IMR-90 (cell line): ENCODE results near the gene UST. TPM values are rescaled to one million over a fixed set of nuclear protein-coding genes. Genes with fewer than 3 reads are reported as not detected.

Source experiments
- ATAC-seq: fragments of 200-7000 bp; cut with Tn5 transposase; 2 replicates; pipeline ENCODE4 v1.9.1; 2020; ENCODE audit warnings: low read depth, mild to moderate bottlenecking, moderate library complexity
- BruUV-seq: library from RNA; stranded (reverse); fragments of 400-500 nt; replicated peaks from 2 replicates; lab custom pipeline; 2021; lab: Mats Ljungman, UMichigan
- CTCF ChIA-PET: fragments of 300-600 bp; formaldehyde crosslinking; extraction: SDS; loops from one replicate; lab custom pipeline; 2021; ENCODE audit warnings: antibody characterized with exemption; lab: Yijun Ruan, JAX
- POLR2A ChIA-PET: fragments of 300-600 bp; sonication (Branson Sonifier 250); formaldehyde crosslinking; loops from one replicate; lab custom pipeline; 2022; ENCODE audit warnings: antibody characterized with exemption; ENCODE audit not compliant: unreplicated experiment; lab: Charles Lee
- DNase-seq: peaks from one replicate; pipeline ENCODE4 v3.0.0; 2013
- H2AFZ ChIP-seq: replicated peaks from 2 replicates; pipeline ENCODE3; 2013; ENCODE audit warnings: low read length, mild to moderate bottlenecking; ENCODE audit not compliant: poor library complexity
- H2AK5ac ChIP-seq: 2 replicates; pipeline ENCODE4 v1.6.1; 2013; ENCODE audit warnings: low read depth, low read length, inconsistent platforms
- H2AK9ac ChIP-seq: replicated peaks from 2 replicates; pipeline ENCODE3; 2013; ENCODE audit warnings: mild to moderate bottlenecking, low read depth, low read length, moderate library complexity; ENCODE audit not compliant: poor library complexity
- H2BK120ac ChIP-seq: 2 replicates; pipeline ENCODE4 v1.6.1; 2013; ENCODE audit warnings: low read depth, low read length, inconsistent platforms
- H2BK15ac ChIP-seq: 3 replicates; pipeline ENCODE4 v1.6.1; 2013; ENCODE audit warnings: low read depth, low read length, inconsistent platforms
- H2BK20ac ChIP-seq: 2 replicates; pipeline ENCODE4 v1.6.1; 2013; ENCODE audit warnings: low read depth, mild to moderate bottlenecking, inconsistent platforms, low read length, moderate library complexity
- H2BK5ac ChIP-seq: 2 replicates; pipeline ENCODE4 v1.6.1; 2013; ENCODE audit warnings: mild to moderate bottlenecking, low read depth, low read length, inconsistent platforms; ENCODE audit not compliant: poor library complexity, severe bottlenecking
- H3K14ac ChIP-seq: replicated peaks from 2 replicates; pipeline ENCODE4 v1.6.1; 2013; ENCODE audit warnings: low read depth, low read length, inconsistent platforms
- H3K18ac ChIP-seq: 2 replicates; pipeline ENCODE4 v1.6.1; 2013; ENCODE audit warnings: low read depth, low read length, control low read depth
- H3K23ac ChIP-seq: 2 replicates; pipeline ENCODE4 v1.6.1; 2013; ENCODE audit warnings: low read depth, low read length, inconsistent platforms
- H3K27ac ChIP-seq: 2 replicates; pipeline ENCODE4 v1.5.1; 2013; ENCODE audit warnings: mild to moderate bottlenecking, control low read depth, low read length; ENCODE audit not compliant: insufficient read depth
- H3K27me3 ChIP-seq: 2 replicates; pipeline ENCODE4 v1.6.1; 2013; ENCODE audit warnings: low read length; ENCODE audit not compliant: control insufficient read depth, insufficient read depth
- H3K36me3 ChIP-seq: 2 replicates; pipeline ENCODE4 v1.6.1; 2013; ENCODE audit warnings: low read length, mixed read lengths; ENCODE audit not compliant: control insufficient read depth, insufficient read depth
- H3K4ac ChIP-seq: 2 replicates; pipeline ENCODE4 v1.6.1; 2013; ENCODE audit warnings: low read depth, low read length, inconsistent platforms
- H3K4me1 ChIP-seq: 2 replicates; pipeline ENCODE4 v1.6.1; 2013; ENCODE audit warnings: low read length, mixed read lengths; ENCODE audit not compliant: control insufficient read depth, insufficient read depth
- H3K4me2 ChIP-seq: 2 replicates; pipeline ENCODE4 v1.6.1; 2013; ENCODE audit warnings: low read depth, mild to moderate bottlenecking, control low read depth, low read length, moderate library complexity
- H3K4me3 ChIP-seq: 2 replicates; pipeline ENCODE4 v1.5.1; 2013; ENCODE audit warnings: low read depth, mild to moderate bottlenecking, control low read depth, low read length, moderate library complexity; ENCODE audit not compliant: insufficient read depth
- H3K56ac ChIP-seq: 2 replicates; pipeline ENCODE4 v1.6.1; 2013; ENCODE audit warnings: low read length, inconsistent platforms; ENCODE audit not compliant: insufficient read depth; ENCODE audit errors: extremely low read depth
- H3K79me1 ChIP-seq, 2 experiments: 2 replicates each; pipeline ENCODE4 v1.6.1; 2013; ENCODE audit warnings: low read length in 2 of 2, inconsistent platforms in 1 of 2, low read depth in 1 of 2
- H3K9ac ChIP-seq: 2 replicates; pipeline ENCODE4 v1.6.1; 2013; ENCODE audit warnings: low read depth, low read length, control low read depth
- H3K9me1 ChIP-seq: 2 replicates; pipeline ENCODE4 v1.6.1; 2013; ENCODE audit warnings: low read length, inconsistent platforms; ENCODE audit not compliant: insufficient read depth
- H3K9me3 ChIP-seq: 2 replicates; pipeline ENCODE4 v1.6.1; 2013; ENCODE audit warnings: low read length; ENCODE audit not compliant: control insufficient read depth, insufficient read depth
- H4K20me1 ChIP-seq: 2 replicates; pipeline ENCODE4 v1.6.1; 2013; ENCODE audit warnings: low read length, inconsistent platforms; ENCODE audit not compliant: insufficient read depth
- H4K5ac ChIP-seq: 2 replicates; pipeline ENCODE4 v1.6.1; 2013; ENCODE audit warnings: mild to moderate bottlenecking, low read depth, low read length, control low read depth
- H4K8ac ChIP-seq, 2 experiments: 2 replicates each; pipeline ENCODE4 v1.6.1; 2013; ENCODE audit warnings: low read depth in 2 of 2, low read length in 2 of 2, control low read depth in 1 of 2, inconsistent platforms in 1 of 2
- H4K91ac ChIP-seq: 2 replicates; pipeline ENCODE4 v1.6.1; 2013; ENCODE audit warnings: low read depth, low read length, inconsistent platforms; ENCODE audit not compliant: insufficient read depth
- BHLHE40 ChIP-seq: fragments of 150-350 bp; IDR thresholded peaks from 2 replicates; pipeline ENCODE4 v1.6.1; 2016; ENCODE audit warnings: mild to moderate bottlenecking, low read depth, low read length
- CHD1 ChIP-seq: IDR thresholded peaks from 2 replicates; pipeline ENCODE4 v1.6.1; 2012; ENCODE audit warnings: low read depth, low read length, improper control_type of control experiment
- CTCF ChIP-seq: conservative IDR thresholded peaks from 2 replicates; pipeline ENCODE4 v1.5.1; 2012; ENCODE audit warnings: mild to moderate bottlenecking, low read depth, low read length, improper control_type of control experiment
- ELK1 ChIP-seq: fragments of 150-350 bp; IDR thresholded peaks from 2 replicates; pipeline ENCODE4 v1.6.1; 2016; ENCODE audit warnings: low read depth, mild to moderate bottlenecking, low read length, moderate library complexity, borderline replicate concordance
- FOS ChIP-seq: fragments of 150-350 bp; IDR thresholded peaks from 2 replicates; pipeline ENCODE4 v1.6.1; 2016; ENCODE audit warnings: low read depth, low read length
- MAFK ChIP-seq: IDR thresholded peaks from 2 replicates; pipeline ENCODE4 v1.6.1; 2012; ENCODE audit warnings: low read depth, low read length, improper control_type of control experiment
- MAZ ChIP-seq: IDR thresholded peaks from 2 replicates; pipeline ENCODE4 v1.6.1; 2012; ENCODE audit warnings: low read depth, mild to moderate bottlenecking, low read length, improper control_type of control experiment, moderate library complexity, borderline replicate concordance
- MXI1 ChIP-seq: IDR thresholded peaks from 2 replicates; pipeline ENCODE4 v1.6.1; 2012; ENCODE audit warnings: low read depth, mild to moderate bottlenecking, low read length, moderate library complexity, borderline replicate concordance
- NFE2L2 ChIP-seq: fragments of 150-350 bp; IDR thresholded peaks from 2 replicates; pipeline ENCODE4 v1.6.1; 2016; ENCODE audit warnings: low read depth, mild to moderate bottlenecking, low read length
- POLR2A ChIP-seq: IDR thresholded peaks from 2 replicates; pipeline ENCODE4 v1.6.1; 2012; ENCODE audit warnings: mild to moderate bottlenecking, low read depth, low read length
- RCOR1 ChIP-seq: IDR thresholded peaks from 2 replicates; pipeline ENCODE4 v1.6.1; 2012; ENCODE audit warnings: mild to moderate bottlenecking, low read length, improper control_type of control experiment; ENCODE audit not compliant: insufficient replicate concordance
- RFX5 ChIP-seq: IDR thresholded peaks from 2 replicates; pipeline ENCODE4 v1.8.0; 2012; ENCODE audit warnings: low read depth, mild to moderate bottlenecking, low read length, moderate library complexity
- SMC3 ChIP-seq: fragments of 150-350 bp; IDR thresholded peaks from 2 replicates; pipeline ENCODE4 v1.6.1; 2016; ENCODE audit warnings: low read depth, mild to moderate bottlenecking, antibody characterized with exemption, low read length, moderate library complexity
- USF2 ChIP-seq: fragments of 150-350 bp; IDR thresholded peaks from 2 replicates; pipeline ENCODE4 v1.6.1; 2017; ENCODE audit warnings: mild to moderate bottlenecking, antibody characterized with exemption, low read length, low read depth
- WGBS, 2 experiments: methylation state at CpG; one replicate each; pipeline versions ENCODE4 v1.1.5 to v1.1.7; 2013; ENCODE audit warnings: missing lambda C conversion rate in 2 of 2; ENCODE audit not compliant: insufficient read length in 1 of 2; ENCODE audit errors: extremely low coverage in 2 of 2; 5-methylcytosine and 5-hydroxymethylcytosine counted together
- dilution Hi-C: fragments of 300-500 bp; cut with HindIII; formaldehyde crosslinking; loops from one replicate; pipeline ENCODE4 v1.14.3; 2018; ENCODE audit warnings: low sequenced_read_pairs; ENCODE audit not compliant: unreplicated experiment
- in situ Hi-C: fragments of 300-500 bp; cut with MboI; formaldehyde crosslinking; loops from 3 replicates; pipeline ENCODE4 v1.14.3; 2019; ENCODE audit warnings: low sequenced_read_pairs, inconsistent platforms, mixed read lengths
- intact Hi-C: fragments of 100-400 bp; cut with micrococcal nuclease; formaldehyde crosslinking; loops from 2 replicates; pipeline ENCODE4 v1.10.0; 2022
- polyA plus RNA-seq, 3 experiments: library from polyadenylated mRNA; depleted of rRNA; stranded (reverse); fragments of >200 nt; gene quantifications; 2 replicates each; pipeline ENCODE4 v1.2.3, GENCODE V29; 2012; ENCODE audit warnings: low replicate concordance in 1 of 3
- total RNA-seq: library from RNA; depleted of rRNA; stranded (reverse); fragments of >200 nt; gene quantifications from 2 replicates; pipeline ENCODE4 v1.2.3, GENCODE V29; 2012

UST gene
- total and polyA plus RNA-seq, 2 of the 4 experiments (the other 2 are of a cell fraction) = 7.7 to 13.8 TPM

- Histone ChIP-seq H3K79me1 (peaks cover 0 to 6% of the 10 kb centered on the region in 2 experiments; a peak in 1 of 4 replicates), H2AK5ac (peak overlapping the region; percentile 96; the same call in 1 of the 2 replicates), H3K56ac (0 out of 2 replicates have a peak overlapping the region, but pooled peaks have one; percentile 50), H3K27me3 (no peaks in the 10 kb centered on the region), H3K18ac (peak overlapping the region; percentile 98), H4K91ac (peak overlapping the region; percentile 97), H2BK120ac (peak overlapping the region; percentile 96), H3K4ac (peak overlapping the region; percentile 98), H2BK15ac (peak overlapping the region; percentile 98; the same call in 2 of the 3 replicates), H3K9me1 (peaks cover 15% of the 10 kb centered on the region), H2AK9ac (peak overlapping the region; percentile 57), H3K4me2 (peak overlapping the region; percentile 29), H3K14ac (peak overlapping the region; percentile 92; the same call in 1 of the 2 replicates), H3K9ac (peak overlapping the region; percentile 45; the same call in 1 of the 2 replicates), H3K36me3 (no peaks in the 10 kb centered on the region), H3K23ac (peak overlapping the region; percentile 92), H2BK20ac (peak overlapping the region; percentile 92; the same call in 1 of the 2 replicates), H3K27ac (peak overlapping the region; percentile 92), H4K8ac (peak overlapping the region; percentile 67 to 87), H3K4me1 (peaks cover 23% of the 10 kb centered on the region), H3K4me3 (no peak overlapping the region), H2BK5ac (peak overlapping the region; percentile 99), H4K20me1 (no peaks in the 10 kb centered on the region), H4K5ac (peak overlapping the region; percentile 96), H2AFZ (peak overlapping the region; percentile 76), H3K9me3 (no peaks in the 10 kb centered on the region)
- no TSS peak for BruUV-seq
- in situ Hi-C loops (loop anchor here (5.0 kb wide), 2 partner anchors 396 to 486 kb away; no protein-coding TSS in a partner anchor), dilution Hi-C loops (no loop called here), intact Hi-C loops (loop anchor here (10.0 kb wide), 1 partner anchor 183 kb away; no protein-coding TSS in a partner anchor)
- no CpG with 5 or more reads among the region's 4 CpGs for WGBS, 2 experiments
- CTCF ChIA-PET = interaction anchor here (0.8 to 1.6 kb wide), 5 partner anchors 35 to 486 kb away, joined by 3 to 4 read pairs (median 3); no protein-coding TSS in a partner anchor
- POLR2A ChIA-PET = no interaction called here
- ATAC-seq = peak; percentile 16
- peak; percentile 58 for DNase-seq
- TF ChIP-seq RCOR1 (no peak), MAZ (no peak), NFE2L2 (no peak), BHLHE40 (no peak), POLR2A (no peak), FOS (no peak), USF2 (no peak), MAFK (no peak), ELK1 (no peak), RFX5 (no peak), MXI1 (no peak), CTCF (no peak), CHD1 (no peak), SMC3 (no peak)
Measured at GRCh38 chr6:149031201-149031858, 284.5 kb downstream of the UST start.
